ENCODE data around the gene CLIC6.

GRCh38 chr21:34703571-34703970, 34.8 kb downstream of the CLIC6 start:
- no peak for TF ChIP-seq CTCF (conservative IDR thresholded peaks at IDR 0.05; ENCODE audit: low read length)
- no peak for TF ChIP-seq EZH2phosphoT487 (IDR thresholded peaks at IDR 0.05; ENCODE audit: borderline replicate concordance, low read depth, low read length)

Measured in OCI-LY7 (cell line).